Right lobe of liver (tissue), 6 donors: ENCODE measurements around the gene AP3D1. TPM values are rescaled to one million over a fixed set of nuclear protein-coding genes. Genes with fewer than 3 reads are reported as not detected.

Source experiments
- ATAC-seq, 4 donors: fragments of 200-7000 bp; cut with Tn5 transposase; one replicate each; pipeline ENCODE4 v1.9.1; 2020; ENCODE audit warnings: mild to moderate bottlenecking in 4 of 4, moderate library complexity in 4 of 4
- DNase-seq, 3 donors: peaks; one replicate each; pipeline ENCODE4 v3.0.0-alpha.2; 2020
- H3K27ac ChIP-seq, 3 donors: fragments of 200-600 bp; one replicate each; pipeline ENCODE4 v1.8.0; 2022
- H3K27me3 ChIP-seq, 2 donors: fragments of 200-600 bp; one replicate each; pipeline ENCODE4 v1.8.0; 2022
- H3K36me3 ChIP-seq, 4 donors: fragments of 200-600 bp; sonication (generic) in 1 of 4; one replicate each; pipeline versions ENCODE4 v1.5.1 to v1.8.0; 2017 to 2022; ENCODE audit warnings: control low read depth in 1 of 4
- H3K4me1 ChIP-seq, 4 donors: fragments of 200-600 bp; sonication (generic) in 1 of 4; one replicate each; pipeline versions ENCODE4 v1.5.1 to v1.8.0; 2017 to 2022; ENCODE audit warnings: control low read depth in 1 of 4
- H3K4me3 ChIP-seq, 3 donors: fragments of 200-600 bp; one replicate each; pipeline ENCODE4 v1.8.0; 2022
- H3K9me3 ChIP-seq, 4 donors: fragments of 200-600 bp; sonication (generic) in 1 of 4; one replicate each; pipeline versions ENCODE4 v1.5.1 to v1.8.0; 2017 to 2022; ENCODE audit warnings: control low read depth in 1 of 4
- POLR2A ChIP-seq: fragments of 450-650 bp; IDR thresholded peaks from one replicate; pipeline ENCODE4 v1.6.1; 2017; ENCODE audit warnings: antibody characterized with exemption, mild to moderate bottlenecking
- WGBS: methylation state at CpG from one replicate; pipeline ENCODE4 v1.1.6; 2018; ENCODE audit warnings: low coverage, low lambda C conversion rate; ENCODE audit not compliant: insufficient coverage; ENCODE audit errors: missing lambda C conversion rate; 5-methylcytosine and 5-hydroxymethylcytosine counted together
- intact Hi-C, 2 donors: fragments of 100-400 bp; cut with DNase I; formaldehyde crosslinking; loops; one replicate each; pipeline versions ENCODE4 v1.11.2 to v1.14.1; 2022
- total RNA-seq, 6 experiments: library from RNA; depleted of rRNA in 2 of 6; stranded (reverse); fragments of >200 nt in 2 of 6; fragmentation: NEBNext Ultra II Directional in 3 of 6; extraction: Animal tissue kit (Norgen Biotek cat#: 25700) in 3 of 6; gene quantifications; one replicate each; pipeline versions ENCODE4 v1.1.0 to v1.2.4, GENCODE V29; 2016 to 2023
- TF ChIP-seq, protein P1 (sequence below), 4 donors: fragments of 200-600 bp in 3 of 4; fragments of 450-650 bp in 1 of 4; IDR thresholded peaks; one replicate each; pipeline versions ENCODE4 v1.5.1 to v1.8.0; 2016 to 2022; ENCODE audit warnings: antibody characterized with exemption in 4 of 4, mild to moderate bottlenecking in 2 of 4
- donor health status: DM: no; HTN: yes; CAD: no.
- donor health status: DM: no; HTN: no; CAD: no.
- donor health status: DM: no; HTN: no; CAD: no.
- donor health status: DM: no; HTN: yes; CAD: no.
- donor health status: DM: no; HTN: yes; CAD: no.

AP3D1 gene
- total RNA-seq, 6 experiments from 2014 or later = 55.5 to 99.0 (median 65.5) TPM

GRCh38 chr19:2118438-2118837 lies 32.9 kb downstream of the AP3D1 start:
- H3K4me3 ChIP-seq = no peak overlapping the region
- WGBS = no CpG with 5 or more reads among the region's 18 CpGs
- H3K4me1 ChIP-seq = no peaks in the 10 kb centered on the region
- no peak overlapping the region for H3K27ac ChIP-seq
- no peaks in the 10 kb centered on the region for H3K9me3 ChIP-seq
- intact Hi-C loops = no loop called here
- no peak for TF ChIP-seq POLR2A
- TF ChIP-seq, protein P1, sequence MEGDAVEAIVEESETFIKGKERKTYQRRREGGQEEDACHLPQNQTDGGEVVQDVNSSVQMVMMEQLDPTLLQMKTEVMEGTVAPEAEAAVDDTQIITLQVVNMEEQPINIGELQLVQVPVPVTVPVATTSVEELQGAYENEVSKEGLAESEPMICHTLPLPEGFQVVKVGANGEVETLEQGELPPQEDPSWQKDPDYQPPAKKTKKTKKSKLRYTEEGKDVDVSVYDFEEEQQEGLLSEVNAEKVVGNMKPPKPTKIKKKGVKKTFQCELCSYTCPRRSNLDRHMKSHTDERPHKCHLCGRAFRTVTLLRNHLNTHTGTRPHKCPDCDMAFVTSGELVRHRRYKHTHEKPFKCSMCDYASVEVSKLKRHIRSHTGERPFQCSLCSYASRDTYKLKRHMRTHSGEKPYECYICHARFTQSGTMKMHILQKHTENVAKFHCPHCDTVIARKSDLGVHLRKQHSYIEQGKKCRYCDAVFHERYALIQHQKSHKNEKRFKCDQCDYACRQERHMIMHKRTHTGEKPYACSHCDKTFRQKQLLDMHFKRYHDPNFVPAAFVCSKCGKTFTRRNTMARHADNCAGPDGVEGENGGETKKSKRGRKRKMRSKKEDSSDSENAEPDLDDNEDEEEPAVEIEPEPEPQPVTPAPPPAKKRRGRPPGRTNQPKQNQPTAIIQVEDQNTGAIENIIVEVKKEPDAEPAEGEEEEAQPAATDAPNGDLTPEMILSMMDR (IDR thresholded peaks at IDR 0.05) = no peak
- DNase-seq (no peak), ATAC-seq (no peak)
- H3K36me3 ChIP-seq = peaks cover 6 to 94% (median 65%) of the 10 kb centered on the region in 4 donors
- no peaks in the 10 kb centered on the region for H3K27me3 ChIP-seq

DNA sequence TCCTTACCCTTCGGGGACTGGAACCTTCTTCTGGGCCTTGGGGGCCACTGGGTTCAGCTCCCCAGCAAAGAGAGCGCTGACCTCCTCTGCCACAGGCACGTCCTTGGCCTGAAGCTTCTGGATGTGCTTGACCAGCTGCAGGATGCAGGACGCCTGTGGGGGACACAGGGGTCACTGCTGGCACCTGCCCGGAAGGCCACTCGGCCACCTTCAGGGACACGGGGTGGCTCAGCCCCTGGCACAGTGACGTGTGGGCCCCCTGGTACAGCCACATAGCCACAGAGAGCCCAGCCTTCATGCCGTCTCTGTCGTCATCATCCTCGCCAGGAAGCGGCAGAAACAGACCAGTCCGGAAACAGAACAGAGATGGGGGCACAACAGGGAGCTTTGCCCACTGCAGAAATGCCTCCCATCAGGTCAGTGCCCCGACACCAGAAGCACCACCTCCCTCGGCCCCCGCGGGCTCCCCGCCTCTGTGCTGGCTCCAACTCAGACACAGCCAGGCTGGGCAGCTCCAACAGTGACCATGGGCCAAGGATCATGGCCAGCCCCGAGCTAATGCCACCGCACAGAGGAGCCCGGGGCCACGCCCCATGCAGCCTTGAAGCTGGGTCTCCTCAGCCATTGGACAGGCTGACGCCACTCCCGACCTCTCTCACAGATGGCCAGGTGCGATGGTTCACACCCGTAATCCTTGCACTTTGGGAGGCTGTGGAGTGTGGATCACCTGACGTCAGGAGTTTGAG lies 34.0 kb downstream of the AP3D1 start:
- no peak for TF ChIP-seq POLR2A
- TF ChIP-seq, protein P1 (IDR thresholded peaks at IDR 0.05) = no peak
- no peak overlapping the region for H3K4me3 ChIP-seq
- 93% methylated on average over 3 of the region's 27 CpGs for WGBS
- no peaks in the 10 kb centered on the region for H3K9me3 ChIP-seq
- ATAC-seq = no peak
- no peak overlapping the region for H3K27ac ChIP-seq
- intact Hi-C loops = no loop called here
- H3K27me3 ChIP-seq = no peaks in the 10 kb centered on the region
- no peak for DNase-seq
- H3K36me3 ChIP-seq = peaks cover 6 to 93% (median 62%) of the 10 kb centered on the region in 4 donors
- H3K4me1 ChIP-seq = no peaks in the 10 kb centered on the region

DNA sequence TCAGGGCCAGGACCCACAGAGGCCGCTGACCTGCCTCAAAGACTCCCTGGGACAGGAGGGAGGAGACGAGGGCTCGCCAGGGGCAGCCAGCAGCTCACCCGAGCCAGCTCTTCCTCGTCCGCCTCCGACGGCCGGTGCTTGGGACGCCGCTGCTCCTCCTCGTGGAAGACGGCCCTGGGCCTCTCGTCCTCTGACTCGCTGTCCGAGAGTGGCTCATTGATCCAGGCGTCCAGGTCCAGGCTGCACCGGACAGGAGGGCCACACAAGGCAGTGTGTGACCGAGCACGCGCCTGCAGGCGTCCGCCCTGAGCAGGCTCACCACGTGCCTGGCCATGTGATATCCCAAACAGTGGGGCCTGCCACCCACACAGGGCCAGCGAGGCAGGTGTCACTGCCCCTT lies 34.9 kb downstream of the AP3D1 start:
- ATAC-seq (no peak), DNase-seq (no peak)
- Histone ChIP-seq H3K36me3 (peaks cover 6 to 93% (median 61%) of the 10 kb centered on the region in 4 donors), H3K27me3 (no peaks in the 10 kb centered on the region), H3K9me3 (no peaks in the 10 kb centered on the region), H3K4me1 (no peaks in the 10 kb centered on the region), H3K27ac (no peak overlapping the region), H3K4me3 (no peak overlapping the region)
- no CpG with 5 or more reads among the region's 25 CpGs for WGBS
- intact Hi-C loops = no loop called here
- TF ChIP-seq, protein P1 (IDR thresholded peaks at IDR 0.05) = no peak
- no peak for TF ChIP-seq POLR2A

- no peaks in the 10 kb centered on the region for H3K27me3 ChIP-seq
Observed at GRCh38 chr19:2115911-2116426, 35.4 kb downstream of the AP3D1 start.

More at GRCh38 chr19:2115911-2116426, 35.4 kb downstream of the AP3D1 start:
- TF ChIP-seq, protein P1 (IDR thresholded peaks at IDR 0.05) = no peak
- TF ChIP-seq POLR2A = no peak
- ATAC-seq = no peak
- peaks cover 6 to 93% (median 63%) of the 10 kb centered on the region in 4 donors for H3K36me3 ChIP-seq
- intact Hi-C loops = no loop called here
- no peaks in the 10 kb centered on the region for H3K4me1 ChIP-seq
- no peak for DNase-seq
- H3K9me3 ChIP-seq = no peaks in the 10 kb centered on the region
- H3K27ac ChIP-seq = no peak overlapping the region
- WGBS = 95% methylated on average over 4 of the region's 24 CpGs
- H3K4me3 ChIP-seq = no peak overlapping the region
